Measurements from ENCODE around the gene DCDC1. TPM values are rescaled to one million over a fixed set of nuclear protein-coding genes. Genes with fewer than 3 reads are reported as not detected.

Gene DCDC1
- polyA plus RNA-seq, 3 donors, result 0.03 TPM; not detected in 2

DNA sequence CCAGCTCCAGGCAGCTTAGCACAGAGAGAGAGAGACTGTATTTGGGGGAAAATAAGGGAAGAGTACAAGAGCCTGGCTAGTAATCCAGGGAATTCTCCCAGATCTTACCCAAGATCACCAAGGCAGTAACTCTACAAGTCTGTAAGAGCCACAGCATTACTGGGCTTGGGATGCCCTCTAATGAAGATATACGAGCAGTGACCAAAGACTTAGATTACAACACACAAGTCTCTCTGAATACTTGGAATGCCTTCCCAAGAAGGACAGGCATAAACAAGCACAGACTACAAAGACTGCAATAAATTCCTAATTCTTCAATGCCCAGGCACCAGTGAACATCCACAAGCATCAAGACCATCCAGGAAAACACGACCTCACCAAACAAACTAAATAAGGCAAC lies 17.8 kb upstream of the DCDC1 start:
- DNase-seq, result no peak
- intact Hi-C loops (cut with micrococcal nuclease), result no loop called here
- Histone ChIP-seq H3K9ac (ENCODE audit: insufficient read depth, low read length, poor library complexity, severe bottlenecking) (no peak overlapping the region), H3K79me2 (ENCODE audit: insufficient read depth, low read length) (no peaks in the 10 kb centered on the region), H2AFZ (ENCODE audit: insufficient read depth, low read depth, low read length, poor library complexity, severe bottlenecking) (no peak overlapping the region), H3K36me3 (replicated peaks in 1 of 2; ENCODE audit: control insufficient read depth in 1 of 2, insufficient read depth in 2 of 2, low read length in 2 of 2) (no peaks in the 10 kb centered on the region), H3K27me3 (ENCODE audit: control insufficient read depth in 2 of 2, insufficient read depth in 2 of 2, low read length in 2 of 2) (no peaks in the 10 kb centered on the region), H3K4me3 (replicated peaks in 1 of 3; ENCODE audit: low read depth in 2 of 3, low read length in 3 of 3) (no peak overlapping the region), H4K20me1 (ENCODE audit: insufficient read depth, low read length) (no peaks in the 10 kb centered on the region), H3K27ac (ENCODE audit: low read depth in 1 of 2, low read length in 2 of 2) (no peak overlapping the region), H3K4me1 (ENCODE audit: control insufficient read depth in 1 of 2, insufficient read depth in 2 of 2, low read length in 2 of 2) (no peaks in the 10 kb centered on the region), H3K9me3 (replicated peaks in 1 of 2; ENCODE audit: control insufficient read depth in 1 of 2, insufficient read depth in 1 of 2, low read length in 2 of 2) (peaks cover 0 to 11% of the 10 kb centered on the region in 2 donors), H3K4me2 (replicated peaks; ENCODE audit: extremely low read depth, low read length, poor library complexity, severe bottlenecking) (no peak overlapping the region)
- peaks cover 0 to 1% (median 0%) of the 10 kb centered on the region in 3 donors for H3K27me3 Mint-ChIP-seq (ENCODE audit: low read depth in 3 of 3)
- TF ChIP-seq, protein P1, sequence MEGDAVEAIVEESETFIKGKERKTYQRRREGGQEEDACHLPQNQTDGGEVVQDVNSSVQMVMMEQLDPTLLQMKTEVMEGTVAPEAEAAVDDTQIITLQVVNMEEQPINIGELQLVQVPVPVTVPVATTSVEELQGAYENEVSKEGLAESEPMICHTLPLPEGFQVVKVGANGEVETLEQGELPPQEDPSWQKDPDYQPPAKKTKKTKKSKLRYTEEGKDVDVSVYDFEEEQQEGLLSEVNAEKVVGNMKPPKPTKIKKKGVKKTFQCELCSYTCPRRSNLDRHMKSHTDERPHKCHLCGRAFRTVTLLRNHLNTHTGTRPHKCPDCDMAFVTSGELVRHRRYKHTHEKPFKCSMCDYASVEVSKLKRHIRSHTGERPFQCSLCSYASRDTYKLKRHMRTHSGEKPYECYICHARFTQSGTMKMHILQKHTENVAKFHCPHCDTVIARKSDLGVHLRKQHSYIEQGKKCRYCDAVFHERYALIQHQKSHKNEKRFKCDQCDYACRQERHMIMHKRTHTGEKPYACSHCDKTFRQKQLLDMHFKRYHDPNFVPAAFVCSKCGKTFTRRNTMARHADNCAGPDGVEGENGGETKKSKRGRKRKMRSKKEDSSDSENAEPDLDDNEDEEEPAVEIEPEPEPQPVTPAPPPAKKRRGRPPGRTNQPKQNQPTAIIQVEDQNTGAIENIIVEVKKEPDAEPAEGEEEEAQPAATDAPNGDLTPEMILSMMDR (IDR thresholded peaks at IDR 0.05), result no peak
- H3K27ac Mint-ChIP-seq, result no peak overlapping the region
- 100% methylated on average over 1 of the region's 2 CpGs for WGBS (ENCODE audit: insufficient coverage)
- H3K9me3 Mint-ChIP-seq, result peaks cover 3 to 21% (median 13%) of the 10 kb centered on the region in 7 donors
- H3K4me3 Mint-ChIP-seq, result no peak overlapping the region
- H3K4me1 Mint-ChIP-seq, result no peaks in the 10 kb centered on the region
- peaks cover 4 to 14% of the 10 kb centered on the region in 2 donors for H3K36me3 Mint-ChIP-seq

DNA sequence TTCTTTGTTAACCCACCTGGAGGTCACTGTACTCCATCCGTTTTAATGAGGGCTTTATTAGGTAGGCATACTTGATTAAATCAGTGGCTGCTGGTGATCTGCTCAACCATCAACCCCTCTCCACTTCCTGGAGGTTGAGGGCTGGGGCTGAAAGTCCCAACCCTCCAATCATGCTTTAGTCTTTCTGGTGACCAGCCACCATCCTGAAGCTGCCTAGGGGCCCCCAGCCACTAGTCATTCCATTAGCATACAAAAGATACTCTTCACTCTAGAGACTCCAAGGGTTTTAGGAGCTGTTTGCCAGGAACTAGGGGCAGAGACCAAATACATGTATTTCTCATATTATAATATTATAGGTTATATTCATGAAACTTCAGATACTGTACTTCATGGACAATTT lies 13.6 kb upstream of the DCDC1 start:
- Histone ChIP-seq H3K36me3 (replicated peaks in 1 of 2; ENCODE audit: control insufficient read depth in 1 of 2, insufficient read depth in 2 of 2, low read length in 2 of 2) (no peaks in the 10 kb centered on the region), H3K27ac (ENCODE audit: low read depth in 1 of 2, low read length in 2 of 2) (no peak overlapping the region), H3K27me3 (ENCODE audit: control insufficient read depth in 2 of 2, insufficient read depth in 2 of 2, low read length in 2 of 2) (no peaks in the 10 kb centered on the region), H2AFZ (ENCODE audit: insufficient read depth, low read depth, low read length, poor library complexity, severe bottlenecking) (no peak overlapping the region), H3K4me1 (ENCODE audit: control insufficient read depth in 1 of 2, insufficient read depth in 2 of 2, low read length in 2 of 2) (no peaks in the 10 kb centered on the region), H3K9ac (ENCODE audit: insufficient read depth, low read length, poor library complexity, severe bottlenecking) (no peak overlapping the region), H4K20me1 (ENCODE audit: insufficient read depth, low read length) (no peaks in the 10 kb centered on the region), H3K4me2 (replicated peaks; ENCODE audit: extremely low read depth, low read length, poor library complexity, severe bottlenecking) (no peak overlapping the region), H3K79me2 (ENCODE audit: insufficient read depth, low read length) (no peaks in the 10 kb centered on the region), H3K4me3 (replicated peaks in 1 of 3; ENCODE audit: low read depth in 2 of 3, low read length in 3 of 3) (no peak overlapping the region), H3K9me3 (replicated peaks in 1 of 2; ENCODE audit: control insufficient read depth in 1 of 2, insufficient read depth in 1 of 2, low read length in 2 of 2) (peaks cover 0 to 11% of the 10 kb centered on the region in 2 donors)
- intact Hi-C loops (cut with micrococcal nuclease), result no loop called here
- Mint-ChIP-seq H3K4me3 (no peak overlapping the region), H3K9me3 (peaks cover 0 to 19% (median 6%) of the 10 kb centered on the region in 7 donors), H3K27ac (no peak overlapping the region), H3K36me3 (peaks cover 4 to 14% of the 10 kb centered on the region in 2 donors), H3K27me3 (ENCODE audit: low read depth in 3 of 3) (peaks cover 0 to 1% (median 0%) of the 10 kb centered on the region in 3 donors), H3K4me1 (no peaks in the 10 kb centered on the region)
- TF ChIP-seq, protein P1 (IDR thresholded peaks at IDR 0.05), result no peak
- no peak for DNase-seq
- no CpG with 5 or more reads among the region's 1 CpG for WGBS (ENCODE audit: insufficient coverage)

Data from CD14-positive monocyte (primary cell).